ENCODE data around the gene SAP25. TPM values are rescaled to one million over a fixed set of nuclear protein-coding genes. Genes with fewer than 3 reads are reported as not detected.

Gene SAP25
- total and polyA plus RNA-seq, 2 of the 4 experiments (the other 2 are of a cell fraction) = 1.8 TPM; not detected in 1

DNA sequence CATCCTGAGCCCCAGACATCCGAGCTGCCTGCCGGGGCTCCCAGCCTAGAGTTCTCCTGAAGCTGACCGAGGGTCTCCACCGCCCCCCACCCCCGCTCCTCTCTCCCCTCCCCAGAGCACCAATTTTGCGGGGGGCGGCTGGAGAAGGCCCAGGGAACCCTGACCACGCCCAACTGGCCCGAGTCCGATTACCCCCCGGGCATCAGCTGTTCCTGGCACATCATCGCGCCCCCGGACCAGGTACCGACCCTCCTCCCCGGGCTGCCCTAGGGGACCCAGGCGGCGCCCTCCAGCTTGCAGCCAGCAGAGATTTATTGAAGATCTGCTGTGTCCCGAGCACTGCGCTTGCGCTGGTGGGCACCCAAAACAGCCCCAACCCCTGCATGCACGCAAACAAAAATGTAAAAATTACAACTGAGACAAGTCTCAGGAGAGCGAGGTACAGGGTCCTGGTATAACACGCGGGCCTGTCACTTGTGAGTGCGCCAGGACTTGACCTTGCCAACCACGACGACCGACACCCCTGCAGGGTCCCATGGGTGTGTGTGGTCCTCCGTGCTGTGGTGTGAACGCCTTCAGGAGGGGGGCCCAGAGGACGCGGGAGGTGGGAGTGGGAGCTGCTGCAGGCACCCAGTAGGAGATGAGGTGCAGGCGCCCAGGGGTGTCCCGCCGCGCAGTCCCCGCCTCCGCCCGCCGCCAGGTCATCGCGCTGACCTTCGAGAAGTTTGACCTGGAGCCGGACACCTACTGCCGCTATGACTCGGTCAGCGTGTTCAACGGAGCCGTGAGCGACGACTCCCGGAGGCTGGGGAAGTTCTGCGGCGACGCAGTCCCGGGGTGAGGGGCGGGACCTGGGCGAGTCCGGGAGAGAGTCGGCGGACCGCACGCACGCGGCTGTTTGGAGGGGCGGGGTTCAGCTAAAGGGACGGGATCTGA is 31.5 kb upstream of the SAP25 start (continued):
- TF ChIP-seq MAZ (IDR thresholded peaks at IDR 0.05; ENCODE audit: borderline replicate concordance, low read depth, low read length) = no peak
- TF ChIP-seq CHD1 (IDR thresholded peaks at IDR 0.05; ENCODE audit: low read depth, low read length) = no peak
